Transverse colon (tissue), 4 donors: ENCODE data around the gene ZC3HAV1L. TPM values are rescaled to one million over a fixed set of nuclear protein-coding genes. Genes with fewer than 3 reads are reported as not detected.

Experiments used
- DNase-seq: peaks from one replicate; pipeline ENCODE4 v3.0.0-alpha.2; 2019
- H3K27ac ChIP-seq, 4 donors: fragments of 200-600 bp; sonication (generic); 2 replicates each; pipeline ENCODE4 v1.5.1; 2016 to 2018; ENCODE audit warnings: inconsistent platforms in 4 of 4
- H3K27me3 ChIP-seq: fragments of 200-600 bp; sonication (generic); 2 replicates; pipeline ENCODE4 v1.5.1; 2017; ENCODE audit warnings: inconsistent platforms
- H3K36me3 ChIP-seq, 4 donors: fragments of 200-600 bp; sonication (generic); 2 replicates each; pipeline ENCODE4 v1.5.1; 2017 to 2019; ENCODE audit warnings: inconsistent platforms in 4 of 4
- H3K4me1 ChIP-seq, 4 donors: fragments of 200-600 bp; sonication (generic); 2 replicates each; pipeline ENCODE4 v1.5.1; 2017 to 2020; ENCODE audit warnings: inconsistent platforms in 4 of 4
- H3K4me3 ChIP-seq, 4 donors: fragments of 200-600 bp; sonication (generic); 1 replicate in 1 of 4; 2 replicates in 3 of 4; pipeline versions ENCODE4 v1.5.1 to v1.6.1; 2017 to 2019; ENCODE audit warnings: inconsistent platforms in 4 of 4
- H3K9me3 ChIP-seq, 2 donors: fragments of 200-600 bp; sonication (generic); 2 replicates each; pipeline ENCODE4 v1.5.1; 2017 to 2019; ENCODE audit warnings: inconsistent platforms in 2 of 2
- CTCF ChIP-seq, 5 experiments: fragments of 200-600 bp in 3 of 5; fragments of 450-650 bp in 2 of 5; sonication (generic) in 3 of 5; IDR thresholded peaks; 1 replicate in 2 of 5; 2 replicates in 3 of 5; pipeline ENCODE4 v1.5.1; 2016 to 2017; ENCODE audit warnings: antibody characterized with exemption in 5 of 5, inconsistent platforms in 3 of 5, mild to moderate bottlenecking in 2 of 5, moderate library complexity in 1 of 5
- EP300 ChIP-seq: sonication (generic); formaldehyde crosslinking; IDR thresholded peaks from one replicate; pipeline ENCODE4 v1.6.1; 2017; ENCODE audit warnings: antibody characterized with exemption, low read depth
- POLR2A ChIP-seq: fragments of 450-650 bp; IDR thresholded peaks from one replicate; pipeline ENCODE4 v1.6.1; 2016; ENCODE audit warnings: antibody characterized with exemption, mild to moderate bottlenecking, moderate library complexity
- POLR2AphosphoS5 ChIP-seq, 3 donors: sonication (generic); formaldehyde crosslinking; IDR thresholded peaks; one replicate each; pipeline ENCODE4 v1.6.1; 2016; ENCODE audit warnings: antibody characterized with exemption in 3 of 3
- WGBS, 2 donors: methylation state at CpG; one replicate each; pipeline ENCODE4 v1.1.5; 2018; ENCODE audit warnings: low coverage in 1 of 2; 5-methylcytosine and 5-hydroxymethylcytosine counted together
- in situ Hi-C, 4 donors: fragments of 200-750 bp; cut with MboI; loops; one replicate each; pipeline versions ENCODE4 v1.15.0 to v1.15.1; 2017; ENCODE audit warnings: low sequenced_read_pairs in 3 of 4, low pct_ligation_motif_present in 1 of 4, low pct_unique_long_range_greater_than_20kb in 1 of 4
- intact Hi-C: fragments of 100-400 bp; cut with DNase I; formaldehyde crosslinking; loops from one replicate; pipeline ENCODE4 v1.15.1; 2023; ENCODE audit warnings: low total_unique reads
- total RNA-seq, 4 donors: library from RNA; depleted of rRNA; stranded (reverse); fragments of >200 nt; gene quantifications; one replicate each; pipeline ENCODE4 v1.1.0, GENCODE V29; 2016

Gene ZC3HAV1L
- total RNA-seq, 4 donors from 2014 or later: 5.2 to 71.4 (median 14.7) TPM

- intact Hi-C loops (no loop called here), in situ Hi-C loops (loop anchor here in 1 of 4 donors (25.0 kb wide), 1 partner anchor 189 kb away; no protein-coding TSS in a partner anchor)
- WGBS, 2 donors: 71 to 87% methylated on average over 4 to 11 of the region's 11 CpGs
- Histone ChIP-seq H3K36me3 (peaks cover 0 to 72% (median 35%) of the 10 kb centered on the region in 4 donors), H3K27ac (no peak overlapping the region), H3K9me3 (no peaks in the 10 kb centered on the region), H3K4me3 (no peak overlapping the region), H3K4me1 (peaks cover 0 to 4% (median 0%) of the 10 kb centered on the region in 4 donors), H3K27me3 (no peaks in the 10 kb centered on the region)
- TF ChIP-seq CTCF (IDR thresholded peaks at IDR 0.05) (no peak), POLR2AphosphoS5 (IDR thresholded peaks at IDR 0.05) (no peak), EP300 (no peak), POLR2A (no peak)
- DNase-seq: no peak
These were observed 40.2 kb upstream of the ZC3HAV1L start for GRCh38 chr7:139075871-139076686.

GRCh38 chr7:139075031-139075652 lies 39.3 kb upstream of the ZC3HAV1L start:
- Histone ChIP-seq H3K9me3 (no peaks in the 10 kb centered on the region), H3K36me3 (peaks cover 0 to 71% (median 34%) of the 10 kb centered on the region in 4 donors), H3K4me3 (no peak overlapping the region), H3K27ac (peak overlapping the region in 2 of 4 donors; percentile 17 to 37), H3K4me1 (peaks cover 0 to 4% (median 0%) of the 10 kb centered on the region in 4 donors), H3K27me3 (no peaks in the 10 kb centered on the region)
- intact Hi-C loops: no loop called here
- peak; percentile 71 to 91 (median 79) for TF ChIP-seq CTCF (IDR thresholded peaks at IDR 0.05)
- TF ChIP-seq EP300: no peak
- WGBS, 2 donors: 10 to 38% methylated on average over 4 to 9 of the region's 9 CpGs
- in situ Hi-C loops: loop anchor here in 1 of 4 donors (25.0 kb wide), 1 partner anchor 188 kb away; no protein-coding TSS in a partner anchor
- DNase-seq: peak; percentile 66

- WGBS, 2 donors: 78 to 100% methylated on average over 1 to 8 of the region's 8 CpGs
- intact Hi-C loops: no loop called here
- Histone ChIP-seq H3K27ac (no peak overlapping the region), H3K36me3 (peaks cover 0 to 68% (median 30%) of the 10 kb centered on the region in 4 donors), H3K4me3 (no peak overlapping the region), H3K9me3 (no peaks in the 10 kb centered on the region), H3K27me3 (no peaks in the 10 kb centered on the region), H3K4me1 (peaks cover 0 to 4% (median 0%) of the 10 kb centered on the region in 4 donors)
- TF ChIP-seq POLR2AphosphoS5 (IDR thresholded peaks at IDR 0.05) (no peak), POLR2A (no peak), CTCF (IDR thresholded peaks at IDR 0.05) (no peak), EP300 (no peak)
- no peak for DNase-seq
- in situ Hi-C loops: loop anchor here in 1 of 4 donors (25.0 kb wide), 1 partner anchor 185 kb away; no protein-coding TSS in a partner anchor
These were observed 37.0 kb upstream of the ZC3HAV1L start for GRCh38 chr7:139072796-139073195.

- WGBS, 2 donors: 88 to 93% methylated on average over 1 to 3 of the region's 3 CpGs
- H3K4me1 ChIP-seq: peaks cover 0 to 4% (median 0%) of the 10 kb centered on the region in 4 donors
- in situ Hi-C loops: loop anchor here in 1 of 4 donors (25.0 kb wide), 1 partner anchor 184 kb away; no protein-coding TSS in a partner anchor
- H3K4me3 ChIP-seq: no peak overlapping the region
- no peak overlapping the region for H3K27ac ChIP-seq
- H3K9me3 ChIP-seq: no peaks in the 10 kb centered on the region
- intact Hi-C loops: no loop called here
- H3K36me3 ChIP-seq: peaks cover 0 to 60% (median 26%) of the 10 kb centered on the region in 4 donors
- TF ChIP-seq POLR2AphosphoS5 (IDR thresholded peaks at IDR 0.05): no peak
- TF ChIP-seq CTCF (IDR thresholded peaks at IDR 0.05): no peak
- TF ChIP-seq POLR2A: no peak
- TF ChIP-seq EP300: no peak
- DNase-seq: peak; percentile 14
- no peaks in the 10 kb centered on the region for H3K27me3 ChIP-seq
These were observed 35.8 kb upstream of the ZC3HAV1L start for GRCh38 chr7:139071680-139072079.
